ENCODE measurements around the gene ATP5PF.

ATP5PF gene

DNA sequence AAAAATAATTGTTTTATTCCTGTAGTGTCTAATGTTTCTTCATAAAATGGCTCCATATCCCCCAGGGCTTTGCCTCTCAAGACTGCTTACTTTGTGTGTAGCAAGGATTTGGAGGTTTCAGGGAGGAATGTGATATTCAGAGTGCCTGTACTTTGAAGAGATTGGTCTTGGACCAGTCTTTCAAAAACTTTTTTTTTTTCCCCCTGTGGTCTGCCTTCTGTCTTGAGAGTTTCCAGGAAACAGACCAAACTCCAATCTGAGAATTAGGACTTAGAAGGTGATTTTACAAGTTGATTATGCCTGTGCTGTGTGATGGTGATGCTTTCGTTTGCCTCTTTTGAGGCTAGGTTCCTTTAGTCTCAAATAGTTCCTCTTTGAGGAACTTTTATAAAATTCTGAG lies 26.0 kb upstream of the ATP5PF start:
- H3K4me3 ChIP-seq (replicated peaks; ENCODE audit: low read depth, low read length) = no peak overlapping the region
- peaks cover 2% of the 10 kb centered on the region for H3K36me3 ChIP-seq (ENCODE audit: control insufficient read depth, insufficient read depth, low read length)
- TF ChIP-seq CTCF (IDR thresholded peaks at IDR 0.05; ENCODE audit: insufficient read depth, low read length, poor library complexity, severe bottlenecking) = no peak
- no peaks in the 10 kb centered on the region for H3K27me3 ChIP-seq (replicated peaks; ENCODE audit: control insufficient read depth, insufficient read depth, low read length)
- DNase-seq (ENCODE audit: extremely low read depth, insufficient read length) = no peak

DNA sequence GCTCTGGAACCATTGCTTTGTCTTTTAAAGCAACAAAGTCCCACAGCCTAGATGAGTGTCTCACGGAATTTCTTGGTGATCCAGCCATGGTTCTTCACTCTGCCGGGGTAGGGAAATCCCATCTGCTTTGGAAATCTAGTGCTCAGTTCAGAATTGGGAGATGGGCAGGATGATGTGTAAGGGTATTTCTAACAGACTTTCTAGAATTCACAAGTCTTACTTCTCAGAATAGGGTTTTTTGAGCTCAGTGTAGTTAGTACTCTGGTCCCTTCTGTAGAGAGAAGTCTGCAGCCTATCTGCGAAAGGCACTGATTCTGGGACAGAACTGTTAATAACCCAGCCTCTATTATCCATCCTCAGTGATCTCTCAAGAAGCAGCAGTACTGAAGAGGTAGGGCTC lies 25.4 kb upstream of the ATP5PF start:
- DNase-seq (ENCODE audit: extremely low read depth, insufficient read length) = no peak
- peaks cover 2% of the 10 kb centered on the region for H3K36me3 ChIP-seq (ENCODE audit: control insufficient read depth, insufficient read depth, low read length)
- no peak for TF ChIP-seq CTCF (IDR thresholded peaks at IDR 0.05; ENCODE audit: insufficient read depth, low read length, poor library complexity, severe bottlenecking)
- H3K27me3 ChIP-seq (replicated peaks; ENCODE audit: control insufficient read depth, insufficient read depth, low read length) = no peaks in the 10 kb centered on the region
- H3K4me3 ChIP-seq (replicated peaks; ENCODE audit: low read depth, low read length) = no peak overlapping the region

DNA sequence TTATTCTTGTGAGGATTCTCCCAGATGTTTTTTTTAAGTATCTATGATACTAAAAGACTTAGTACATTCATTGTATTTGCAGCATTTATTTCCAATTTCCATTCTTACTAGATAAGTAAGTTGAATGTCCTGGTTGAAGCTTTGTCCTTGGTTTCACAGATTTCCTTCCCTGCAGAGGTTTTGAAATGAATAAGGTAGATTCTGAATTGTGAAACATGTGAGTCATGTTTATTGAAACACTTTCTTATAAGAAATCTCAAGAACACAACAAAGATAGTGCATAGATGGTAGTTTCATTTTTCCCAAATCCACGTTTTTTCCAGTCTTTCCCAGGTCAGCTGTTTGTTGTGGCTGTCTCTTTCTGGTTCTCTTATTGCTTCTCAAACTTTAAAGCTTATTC lies 24.9 kb upstream of the ATP5PF start:
- no peak for TF ChIP-seq CTCF (IDR thresholded peaks at IDR 0.05; ENCODE audit: insufficient read depth, low read length, poor library complexity, severe bottlenecking)
- Histone ChIP-seq H3K27me3 (replicated peaks; ENCODE audit: control insufficient read depth, insufficient read depth, low read length) (no peaks in the 10 kb centered on the region), H3K4me3 (replicated peaks; ENCODE audit: low read depth, low read length) (no peak overlapping the region), H3K36me3 (ENCODE audit: control insufficient read depth, insufficient read depth, low read length) (peaks cover 2% of the 10 kb centered on the region)
- no peak for DNase-seq (ENCODE audit: extremely low read depth, insufficient read length)

DNA sequence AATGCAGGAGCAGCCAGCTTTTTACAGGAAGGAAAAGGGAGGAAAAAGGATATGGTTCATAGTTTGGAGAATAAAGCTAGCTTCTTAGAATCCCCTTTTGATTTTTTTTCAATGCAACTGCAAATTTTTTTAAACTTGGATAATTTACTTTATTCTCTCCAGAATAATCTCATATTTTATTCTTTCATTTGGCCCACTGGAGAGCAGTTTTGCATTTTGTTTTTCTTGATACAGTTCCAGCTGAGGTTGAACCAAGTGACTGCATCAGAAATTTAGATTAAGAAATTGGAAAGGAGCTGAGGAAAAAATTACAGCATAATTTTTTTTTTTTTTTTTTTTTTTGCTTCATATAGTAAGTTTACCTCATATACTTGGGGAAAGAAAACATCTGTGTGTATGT lies 22.8 kb upstream of the ATP5PF start:
- H3K4me3 ChIP-seq (replicated peaks; ENCODE audit: low read depth, low read length) = no peak overlapping the region
- no peaks in the 10 kb centered on the region for H3K27me3 ChIP-seq (replicated peaks; ENCODE audit: control insufficient read depth, insufficient read depth, low read length)
- no peak for DNase-seq (ENCODE audit: extremely low read depth, insufficient read length)
- TF ChIP-seq CTCF (IDR thresholded peaks at IDR 0.05; ENCODE audit: insufficient read depth, low read length, poor library complexity, severe bottlenecking) = no peak
- peaks cover 2% of the 10 kb centered on the region for H3K36me3 ChIP-seq (ENCODE audit: control insufficient read depth, insufficient read depth, low read length)

DNA sequence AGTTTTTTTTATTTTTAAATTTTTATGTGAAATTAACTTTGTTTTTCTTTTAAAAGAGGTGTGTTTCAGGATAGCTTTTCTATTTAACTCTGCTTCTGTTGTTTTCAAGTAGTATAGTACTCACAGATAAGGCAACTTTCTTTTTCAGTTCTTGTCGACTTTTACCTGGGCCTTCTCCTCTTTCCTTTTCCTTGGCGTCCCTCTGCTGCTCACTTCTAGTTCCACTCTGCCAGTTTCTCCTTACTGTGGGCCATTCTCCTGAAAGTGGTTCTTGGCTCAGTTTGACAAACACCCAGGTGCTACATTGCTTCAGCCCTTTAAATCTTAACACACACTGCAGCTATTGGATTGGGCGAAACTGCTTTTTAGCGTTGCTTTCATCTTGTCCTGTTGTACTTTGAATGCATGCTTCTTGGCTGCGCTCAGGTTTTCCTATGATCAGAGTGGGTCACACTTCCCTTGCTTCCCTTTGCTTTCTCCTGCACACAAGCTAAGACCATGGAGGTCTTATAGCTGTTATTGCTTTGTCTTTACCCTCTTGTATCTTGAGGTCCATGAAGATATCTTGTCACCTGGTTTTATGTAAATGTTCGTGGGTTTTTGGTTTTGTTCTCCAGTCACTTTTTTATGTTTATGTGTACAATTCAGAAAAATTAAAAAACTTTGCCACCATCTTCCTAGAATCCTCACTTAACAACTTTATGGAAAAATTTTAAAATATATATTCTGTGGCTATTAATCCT lies 21.7 kb upstream of the ATP5PF start:
- H3K4me3 ChIP-seq (replicated peaks; ENCODE audit: low read depth, low read length) = no peak overlapping the region
- no peak for TF ChIP-seq CTCF (IDR thresholded peaks at IDR 0.05; ENCODE audit: insufficient read depth, low read length, poor library complexity, severe bottlenecking)
- H3K27me3 ChIP-seq (replicated peaks; ENCODE audit: control insufficient read depth, insufficient read depth, low read length) = no peaks in the 10 kb centered on the region
- DNase-seq (ENCODE audit: extremely low read depth, insufficient read length) = no peak
- peaks cover 2% of the 10 kb centered on the region for H3K36me3 ChIP-seq (ENCODE audit: control insufficient read depth, insufficient read depth, low read length)

- no peak for TF ChIP-seq CTCF (IDR thresholded peaks at IDR 0.05; ENCODE audit: insufficient read depth, low read length, poor library complexity, severe bottlenecking)
- peaks cover 4% of the 10 kb centered on the region for H3K36me3 ChIP-seq (ENCODE audit: control insufficient read depth, insufficient read depth, low read length)
- no peak for DNase-seq (ENCODE audit: extremely low read depth, insufficient read length)
- H3K4me3 ChIP-seq (replicated peaks; ENCODE audit: low read depth, low read length) = no peak overlapping the region
- H3K27me3 ChIP-seq (replicated peaks; ENCODE audit: control insufficient read depth, insufficient read depth, low read length) = no peaks in the 10 kb centered on the region
Observed at GRCh38 chr21:25752416-25752815, 17.7 kb upstream of the ATP5PF start.

Data from GM06990 (cell line).